HepG2 (cell line): ENCODE measurements around the gene BET1. TPM values are rescaled to one million over a fixed set of nuclear protein-coding genes. Genes with fewer than 3 reads are reported as not detected.

Source experiments
- ATAC-seq: fragments of 200-7000 bp; cut with Tn5 transposase; 3 replicates; pipeline ENCODE4 v1.9.1; 2020; ENCODE audit warnings: mild to moderate bottlenecking, moderate library complexity
- BruUV-seq: library from RNA; stranded (reverse); fragments of 400-500 nt; replicated peaks from 2 replicates; lab custom pipeline; 2021; lab: Mats Ljungman, UMichigan
- CTCF ChIA-PET: fragments of 300-600 bp; formaldehyde crosslinking; extraction: SDS; loops from one replicate; lab custom pipeline; 2021; ENCODE audit warnings: low total read pairs, inconsistent platforms, low intra/inter-chr PET ratio; lab: Yijun Ruan, JAX
- POLR2A ChIA-PET: fragments of 350-600 bp; sonication (Branson Sonifier 250); formaldehyde crosslinking; loops from one replicate; lab custom pipeline; 2020; ENCODE audit warnings: antibody characterized with exemption, inconsistent platforms; lab: Yijun Ruan, JAX
- DNase-seq: peaks from one replicate; pipeline ENCODE4 v3.0.0-alpha.2; 2015; ENCODE audit warnings: low spot score
- FAIRE-seq: peaks from 3 replicates; lab custom pipeline; 2011; peaks lifted over from hg19 to GRCh38; lab: Jason Lieb, UNC
- H2AFZ ChIP-seq: one replicate; pipeline ENCODE4 v1.6.1; 2011; ENCODE audit warnings: low read length, inconsistent platforms
- H3K27ac ChIP-seq: fragments of 300-600 bp; 3 replicates; pipeline ENCODE4 v1.8.0; 2011; ENCODE audit warnings: mixed run types, mild to moderate bottlenecking, mixed read lengths, low read length, inconsistent platforms; ENCODE audit not compliant: insufficient read depth; ENCODE audit errors: extremely low read length
- H3K27me3 ChIP-seq, 2 experiments: fragments of 200-600 bp in 1 of 2; 2 replicates in 1 of 2; 3 replicates in 1 of 2; pipeline versions ENCODE4 v1.6.0 to v1.8.0; 2011; ENCODE audit warnings: low read length in 2 of 2, mild to moderate bottlenecking in 2 of 2, moderate library complexity in 2 of 2, inconsistent platforms in 1 of 2; ENCODE audit not compliant: insufficient read depth in 2 of 2, control insufficient read depth in 1 of 2
- H3K36me3 ChIP-seq, 2 experiments: fragments of 200-600 bp in 1 of 2; replicated peaks in 1 of 2; 2 replicates in 1 of 2; 3 replicates in 1 of 2; pipeline versions ENCODE4 v1.5.1 to v1.8.0; 2011; ENCODE audit warnings: low read length in 2 of 2, inconsistent platforms in 1 of 2; ENCODE audit not compliant: insufficient read depth in 2 of 2, control insufficient read depth in 1 of 2
- H3K4me1 ChIP-seq: 2 replicates; pipeline ENCODE4 v1.5.1; 2012; ENCODE audit warnings: low read length, inconsistent platforms; ENCODE audit not compliant: insufficient read depth
- H3K4me2 ChIP-seq: 2 replicates; pipeline ENCODE4 v1.6.0; 2011; ENCODE audit warnings: low read depth, low read length, inconsistent platforms
- H3K4me3 ChIP-seq, 3 experiments: fragments of 200-600 bp in 1 of 3; sonication (generic), shearing (Covaris generic) in 1 of 3; replicated peaks in 1 of 3; 2 replicates each; pipeline ENCODE4 v1.5.1; 2011 to 2016; ENCODE audit warnings: low read length in 3 of 3, inconsistent platforms in 2 of 3, low read depth in 2 of 3, mild to moderate bottlenecking in 2 of 3, control low read depth in 1 of 3, mixed read lengths in 1 of 3; ENCODE audit not compliant: insufficient read depth in 1 of 3
- H3K79me2 ChIP-seq: one replicate; pipeline ENCODE4 v1.6.1; 2011; ENCODE audit warnings: low read length, inconsistent platforms; ENCODE audit not compliant: insufficient read depth
- H3K9ac ChIP-seq: 2 replicates; pipeline ENCODE4 v1.6.0; 2011; ENCODE audit warnings: mild to moderate bottlenecking, low read depth, low read length, inconsistent platforms; ENCODE audit not compliant: insufficient read depth
- H3K9me3 ChIP-seq: 2 replicates; pipeline ENCODE4 v1.5.1; 2012; ENCODE audit warnings: mild to moderate bottlenecking, low read length
- H4K20me1 ChIP-seq: 2 replicates; pipeline ENCODE4 v1.6.0; 2011; ENCODE audit warnings: inconsistent platforms, mild to moderate bottlenecking, low read length, moderate library complexity; ENCODE audit not compliant: insufficient read depth
- CAMTA2 ChIP-seq: sonication (generic); formaldehyde crosslinking; IDR thresholded peaks from 2 replicates; pipeline ENCODE4 v1.4.0; 2020; ENCODE audit warnings: mild to moderate bottlenecking, missing genetic modification reagents, borderline replicate concordance
- GZF1 ChIP-seq: sonication (generic); formaldehyde crosslinking; IDR thresholded peaks from 2 replicates; pipeline ENCODE4 v1.5.1; 2020; ENCODE audit warnings: mild to moderate bottlenecking, missing genetic modification reagents
- JDP2 ChIP-seq: sonication (generic); formaldehyde crosslinking; IDR thresholded peaks from 2 replicates; pipeline ENCODE4 v1.8.1; 2022; ENCODE audit warnings: missing genetic modification reagents, borderline replicate concordance
- KMT2B ChIP-seq: IDR thresholded peaks from 2 replicates; pipeline ENCODE4 v1.6.1; 2016; ENCODE audit warnings: missing genetic modification reagents, missing compliant biosample characterization
- RFX1 ChIP-seq: fragments of 450-650 bp; IDR thresholded peaks from 2 replicates; pipeline ENCODE4 v1.6.1; 2017
- ZBTB38 ChIP-seq: sonication (generic); formaldehyde crosslinking; IDR thresholded peaks from 2 replicates; pipeline ENCODE4 v1.5.1; 2020; ENCODE audit warnings: mild to moderate bottlenecking, missing genetic modification reagents
- ZNF317 ChIP-seq: sonication (generic); formaldehyde crosslinking; IDR thresholded peaks from 2 replicates; pipeline ENCODE4 v1.5.0; 2020; ENCODE audit warnings: mild to moderate bottlenecking, missing genetic modification reagents
- ZNF607 ChIP-seq: sonication (generic); formaldehyde crosslinking; IDR thresholded peaks from 2 replicates; pipeline ENCODE4 v1.5.1; 2020; ENCODE audit warnings: missing genetic modification reagents, mild to moderate bottlenecking, borderline replicate concordance
- ZNF747 ChIP-seq: sonication (generic); formaldehyde crosslinking; IDR thresholded peaks from 2 replicates; pipeline ENCODE4 v1.8.1; 2023; ENCODE audit warnings: missing genetic modification reagents, mild to moderate bottlenecking, borderline replicate concordance
- ZNF878 ChIP-seq: sonication (generic); formaldehyde crosslinking; IDR thresholded peaks from 2 replicates; pipeline ENCODE4 v1.8.1; 2023; ENCODE audit warnings: mild to moderate bottlenecking, missing genetic modification reagents, moderate library complexity
- ZNF883 ChIP-seq: sonication (generic); formaldehyde crosslinking; IDR thresholded peaks from 2 replicates; pipeline ENCODE4 v1.5.1; 2020; ENCODE audit warnings: mild to moderate bottlenecking, missing genetic modification reagents; ENCODE audit errors: not compliant biosample characterization
- WGBS: methylation state at CpG from one replicate; pipeline ENCODE4 v1.1.6; 2017; ENCODE audit warnings: low lambda C conversion rate; 5-methylcytosine and 5-hydroxymethylcytosine counted together
- in situ Hi-C: cut with HindIII; loops from 2 replicates; pipeline ENCODE4 v1.10.0; 2017; ENCODE audit warnings: low pct_unique_long_range_greater_than_20kb; ENCODE audit not compliant: extremely low pct_ligation_motif_present
- intact Hi-C: fragments of 100-400 bp; cut with micrococcal nuclease; formaldehyde crosslinking; loops from one replicate; pipeline ENCODE4 v1.10.0; 2022; ENCODE audit not compliant: unreplicated experiment
- polyA plus RNA-seq, 8 experiments: library from polyadenylated mRNA; depleted of rRNA in 3 of 8; stranded (reverse) in 7 of 8; unstranded in 1 of 8; fragments of >200 nt; fragmentation: Illumina TruSeq in 4 of 8; extraction: Trizol in 4 of 8; gene quantifications; 2 replicates each; pipeline versions ENCODE4 v1.2.1 to v1.2.3, GENCODE V29; 2011 to 2016; ENCODE audit warnings: low read depth in 4 of 8, missing spikeins in 1 of 8, mixed read lengths in 1 of 8; ENCODE audit not compliant: insufficient read depth in 1 of 8
- total RNA-seq, 5 experiments: library from RNA; depleted of rRNA; stranded (reverse); fragments of >200 nt; fragmentation: Illumina TruSeq; extraction: Trizol; gene quantifications; 2 replicates each; pipeline ENCODE4 v1.2.3, GENCODE V29; 2016; ENCODE audit warnings: low read depth in 1 of 5
- TF ChIP-seq, protein P1 (sequence below): sonication (generic); formaldehyde crosslinking; IDR thresholded peaks from 2 replicates; pipeline ENCODE4 v1.8.1; 2023; ENCODE audit warnings: mild to moderate bottlenecking, missing genetic modification reagents
- TF ChIP-seq, protein P2 (sequence below): IDR thresholded peaks from 2 replicates; pipeline ENCODE4 v1.6.1; 2016; ENCODE audit warnings: low read depth, borderline replicate concordance
- TF ChIP-seq, protein P3 (sequence below): sonication (generic); formaldehyde crosslinking; IDR thresholded peaks from 2 replicates; pipeline ENCODE4 v1.8.1; 2023; ENCODE audit warnings: missing genetic modification reagents, mild to moderate bottlenecking, borderline replicate concordance
- TF ChIP-seq, protein P4 (sequence below): IDR thresholded peaks from 2 replicates; pipeline ENCODE4 v1.6.1; 2012; ENCODE audit warnings: low read depth, low read length, improper control_type of control experiment

The BET1 gene
- total and polyA plus RNA-seq, 2 of the 13 experiments (the other 11 are each of a cell fraction or from before 2014, with no cell fraction given) = 23.8 to 33.7 TPM

DNA sequence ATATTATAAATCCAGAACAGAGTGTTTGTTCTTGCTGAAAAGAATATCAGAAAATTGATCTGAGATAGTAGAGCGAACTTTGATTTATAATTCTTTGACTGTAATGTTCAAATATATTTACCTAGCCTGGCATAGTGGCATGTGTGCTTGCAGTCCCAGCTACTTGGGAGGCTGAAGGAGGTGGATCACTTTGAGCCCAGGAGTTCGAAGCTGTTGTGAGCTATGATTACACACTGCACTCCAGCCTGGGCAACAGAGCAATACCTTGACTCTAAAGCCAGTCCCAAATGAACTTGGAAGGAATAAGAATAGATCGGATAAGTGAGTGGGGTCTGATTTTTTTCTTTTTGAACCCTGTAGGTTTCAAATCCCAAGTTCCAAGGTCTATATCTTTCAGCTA lies 59.1 kb downstream of the BET1 start:
- no peak for TF ChIP-seq ZBTB38 (CRISPR knock-in tag)
- no peak for TF ChIP-seq CAMTA2
- TF ChIP-seq, protein P1, sequence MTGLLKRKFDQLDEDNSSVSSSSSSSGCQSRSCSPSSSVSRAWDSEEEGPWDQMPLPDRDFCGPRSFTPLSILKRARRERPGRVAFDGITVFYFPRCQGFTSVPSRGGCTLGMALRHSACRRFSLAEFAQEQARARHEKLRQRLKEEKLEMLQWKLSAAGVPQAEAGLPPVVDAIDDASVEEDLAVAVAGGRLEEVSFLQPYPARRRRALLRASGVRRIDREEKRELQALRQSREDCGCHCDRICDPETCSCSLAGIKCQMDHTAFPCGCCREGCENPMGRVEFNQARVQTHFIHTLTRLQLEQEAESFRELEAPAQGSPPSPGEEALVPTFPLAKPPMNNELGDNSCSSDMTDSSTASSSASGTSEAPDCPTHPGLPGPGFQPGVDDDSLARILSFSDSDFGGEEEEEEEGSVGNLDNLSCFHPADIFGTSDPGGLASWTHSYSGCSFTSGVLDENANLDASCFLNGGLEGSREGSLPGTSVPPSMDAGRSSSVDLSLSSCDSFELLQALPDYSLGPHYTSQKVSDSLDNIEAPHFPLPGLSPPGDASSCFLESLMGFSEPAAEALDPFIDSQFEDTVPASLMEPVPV = no peak
- TF ChIP-seq, protein P2, sequence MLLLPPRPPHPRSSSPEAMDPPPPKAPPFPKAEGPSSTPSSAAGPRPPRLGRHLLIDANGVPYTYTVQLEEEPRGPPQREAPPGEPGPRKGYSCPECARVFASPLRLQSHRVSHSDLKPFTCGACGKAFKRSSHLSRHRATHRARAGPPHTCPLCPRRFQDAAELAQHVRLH (CRISPR knock-in tag) = no peak
- TF ChIP-seq, protein P3, sequence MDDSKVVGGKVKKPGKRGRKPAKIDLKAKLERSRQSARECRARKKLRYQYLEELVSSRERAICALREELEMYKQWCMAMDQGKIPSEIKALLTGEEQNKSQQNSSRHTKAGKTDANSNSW = no peak
- no peak for TF ChIP-seq ZNF317 (CRISPR knock-in tag)
- no peak for TF ChIP-seq ZNF878 (CRISPR knock-in tag)
- no peak for TF ChIP-seq KMT2B (CRISPR knock-in tag)
- TF ChIP-seq RFX1 = no peak
- TF ChIP-seq JDP2 (CRISPR knock-in tag) = no peak
- no peak for TF ChIP-seq ZNF607 (CRISPR knock-in tag)
- no peak for TF ChIP-seq ZNF883 (CRISPR knock-in tag)
- no peak for TF ChIP-seq GZF1 (CRISPR knock-in tag)
- TF ChIP-seq, protein P4, sequence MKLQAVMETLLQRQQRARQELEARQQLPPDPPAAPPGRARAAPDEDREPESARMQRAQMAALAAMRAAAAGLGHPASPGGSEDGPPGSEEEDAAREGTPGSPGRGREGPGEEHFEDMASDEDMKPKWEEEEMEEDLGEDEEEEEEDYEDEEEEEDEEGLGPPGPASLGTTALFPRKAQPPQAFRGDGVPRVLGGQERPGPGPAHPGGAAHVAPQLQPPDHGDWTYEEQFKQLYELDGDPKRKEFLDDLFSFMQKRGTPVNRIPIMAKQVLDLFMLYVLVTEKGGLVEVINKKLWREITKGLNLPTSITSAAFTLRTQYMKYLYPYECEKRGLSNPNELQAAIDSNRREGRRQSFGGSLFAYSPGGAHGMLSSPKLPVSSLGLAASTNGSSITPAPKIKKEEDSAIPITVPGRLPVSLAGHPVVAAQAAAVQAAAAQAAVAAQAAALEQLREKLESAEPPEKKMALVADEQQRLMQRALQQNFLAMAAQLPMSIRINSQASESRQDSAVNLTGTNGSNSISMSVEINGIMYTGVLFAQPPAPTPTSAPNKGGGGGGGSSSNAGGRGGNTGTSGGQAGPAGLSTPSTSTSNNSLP = no peak
- no peak for TF ChIP-seq ZNF747 (CRISPR knock-in tag)
- in situ Hi-C loops = no loop called here
- intact Hi-C loops = no loop called here
- no TSS peak for BruUV-seq
- H3K36me3 ChIP-seq = no peaks in the 10 kb centered on the region
- no peak overlapping the region for H3K4me3 ChIP-seq
- FAIRE-seq (no peak), DNase-seq (no peak), ATAC-seq (no peak)
- no peak overlapping the region for H3K27ac ChIP-seq
- H3K9me3 ChIP-seq = no peaks in the 10 kb centered on the region
- H4K20me1 ChIP-seq = no peaks in the 10 kb centered on the region
- no peak overlapping the region for H3K4me2 ChIP-seq
- H2AFZ ChIP-seq = no peak overlapping the region
- H3K9ac ChIP-seq = no peak overlapping the region
- CTCF ChIA-PET = no interaction called here
- no peaks in the 10 kb centered on the region for H3K27me3 ChIP-seq
- no peaks in the 10 kb centered on the region for H3K79me2 ChIP-seq
- H3K4me1 ChIP-seq = no peaks in the 10 kb centered on the region
- POLR2A ChIA-PET = no interaction called here
- 0% methylated on average over 3 of the region's 3 CpGs for WGBS
